Stomach (tissue), 4 donors: ENCODE data around the gene DCLK2.

Experiments
- EP300 ChIP-seq: sonication (generic); formaldehyde crosslinking; IDR thresholded peaks from one replicate; pipeline ENCODE4 v1.6.1; 2017; ENCODE audit warnings: antibody characterized with exemption
- POLR2A ChIP-seq, 4 donors: fragments of 450-650 bp; IDR thresholded peaks; one replicate each; pipeline ENCODE4 v1.6.1; 2016; ENCODE audit warnings: antibody characterized with exemption in 4 of 4, control low read depth in 2 of 4, mild to moderate bottlenecking in 1 of 4, moderate library complexity in 1 of 4
- POLR2AphosphoS5 ChIP-seq, 3 donors: sonication (generic); formaldehyde crosslinking; IDR thresholded peaks; one replicate each; pipeline ENCODE4 v1.6.1; 2016; ENCODE audit warnings: antibody characterized with exemption in 3 of 3
- TF ChIP-seq, protein P1 (sequence below), 7 experiments: fragments of 450-650 bp in 4 of 7; fragments of 200-600 bp in 3 of 7; sonication (generic) in 3 of 7; IDR thresholded peaks; one replicate each; pipeline ENCODE4 v1.5.1; 2016 to 2019; ENCODE audit warnings: antibody characterized with exemption in 7 of 7, control low read depth in 2 of 7, mild to moderate bottlenecking in 1 of 7

DNA sequence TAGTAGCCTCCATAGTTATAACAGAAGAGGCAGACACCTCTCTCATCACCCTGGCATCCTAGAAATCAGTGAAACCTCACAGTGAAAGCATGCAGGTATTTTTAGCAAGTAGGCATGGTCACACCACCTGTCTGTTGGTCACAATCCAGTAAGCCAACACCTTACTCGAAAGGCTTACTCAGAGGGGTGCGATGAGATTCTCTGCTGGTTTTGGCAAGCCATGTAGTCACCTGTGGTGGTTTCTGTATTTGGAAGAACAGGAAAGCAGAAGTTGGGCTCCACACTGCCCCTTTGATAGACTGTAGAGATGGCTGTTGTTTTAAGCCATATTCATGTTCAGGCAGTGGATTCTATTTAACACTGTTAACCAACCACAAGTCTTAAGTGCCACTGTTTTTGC lies 134.7 kb downstream of the DCLK2 start:
- TF ChIP-seq, protein P1, sequence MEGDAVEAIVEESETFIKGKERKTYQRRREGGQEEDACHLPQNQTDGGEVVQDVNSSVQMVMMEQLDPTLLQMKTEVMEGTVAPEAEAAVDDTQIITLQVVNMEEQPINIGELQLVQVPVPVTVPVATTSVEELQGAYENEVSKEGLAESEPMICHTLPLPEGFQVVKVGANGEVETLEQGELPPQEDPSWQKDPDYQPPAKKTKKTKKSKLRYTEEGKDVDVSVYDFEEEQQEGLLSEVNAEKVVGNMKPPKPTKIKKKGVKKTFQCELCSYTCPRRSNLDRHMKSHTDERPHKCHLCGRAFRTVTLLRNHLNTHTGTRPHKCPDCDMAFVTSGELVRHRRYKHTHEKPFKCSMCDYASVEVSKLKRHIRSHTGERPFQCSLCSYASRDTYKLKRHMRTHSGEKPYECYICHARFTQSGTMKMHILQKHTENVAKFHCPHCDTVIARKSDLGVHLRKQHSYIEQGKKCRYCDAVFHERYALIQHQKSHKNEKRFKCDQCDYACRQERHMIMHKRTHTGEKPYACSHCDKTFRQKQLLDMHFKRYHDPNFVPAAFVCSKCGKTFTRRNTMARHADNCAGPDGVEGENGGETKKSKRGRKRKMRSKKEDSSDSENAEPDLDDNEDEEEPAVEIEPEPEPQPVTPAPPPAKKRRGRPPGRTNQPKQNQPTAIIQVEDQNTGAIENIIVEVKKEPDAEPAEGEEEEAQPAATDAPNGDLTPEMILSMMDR (IDR thresholded peaks at IDR 0.05) = no peak
- TF ChIP-seq POLR2AphosphoS5 (IDR thresholded peaks at IDR 0.05) (no peak), POLR2A (IDR thresholded peaks at IDR 0.05) (no peak), EP300 (no peak)
